ENCODE results near the gene PRG2.
A peak's percentile ranks its signal among the peaks of the same experiment; 100 is the strongest.

PRG2 gene

GRCh38 chr11:57390535-57390934, at the start of gene PRG2:
PRG2 (minus strand) TSS chr11:57390650; CDS start chr11:57389944, 706 bp downstream.
- DNase-seq: no peak

GRCh38 chr11:57439786-57440185, 49.3 kb upstream of the PRG2 start:
- DNase-seq: no peak

GRCh38 chr11:57438345-57439285, 48.2 kb upstream of the PRG2 start:
- DNase-seq: no peak

GRCh38 chr11:57436031-57436430, 45.6 kb upstream of the PRG2 start:
- no peak for DNase-seq

- DNase-seq: peak; percentile 93 to 94
Observed at GRCh38 chr11:57434640-57435546, 44.4 kb upstream of the PRG2 start.

- DNase-seq: peak; percentile 87 to 97
Observed at GRCh38 chr11:57432714-57433163, 42.3 kb upstream of the PRG2 start.

- DNase-seq: peak; percentile 79 to 91
Observed at GRCh38 chr11:57432149-57432561, 41.7 kb upstream of the PRG2 start.

GRCh38 chr11:57430952-57431351, 40.5 kb upstream of the PRG2 start:
- no peak for DNase-seq

GRCh38 chr11:57429946-57430345, 39.5 kb upstream of the PRG2 start:
- DNase-seq: peak in 1 of 2 donors; percentile 21

- DNase-seq: no peak
Observed at GRCh38 chr11:57428643-57429042, 38.2 kb upstream of the PRG2 start.

GRCh38 chr11:57427727-57428082, 37.3 kb upstream of the PRG2 start:
- no peak for DNase-seq

- peak; percentile 79 to 83 for DNase-seq
Observed at GRCh38 chr11:57426929-57427726, 36.7 kb upstream of the PRG2 start, which contains the start of gene SLC43A3. SLC43A3 (minus strand) TSS chr11:57427121; CDS start chr11:57426172, 949 bp downstream.

- peak; percentile 42 to 65 for DNase-seq
Observed at GRCh38 chr11:57426439-57426928, 36.0 kb upstream of the PRG2 start.

GRCh38 chr11:57425565-57426438, 35.4 kb upstream of the PRG2 start:
- DNase-seq: no peak

- DNase-seq: peak; percentile 94 to 99
Observed at GRCh38 chr11:57424792-57425564, 34.5 kb upstream of the PRG2 start.

- no peak for DNase-seq
Observed at GRCh38 chr11:57424137-57424791, 33.8 kb upstream of the PRG2 start.

GRCh38 chr11:57422669-57423068, 32.2 kb upstream of the PRG2 start:
- no peak for DNase-seq

GRCh38 chr11:57421805-57422204, 31.4 kb upstream of the PRG2 start:
- no peak for DNase-seq

GRCh38 chr11:57421066-57421465, 30.6 kb upstream of the PRG2 start:
- no peak for DNase-seq

- DNase-seq: no peak
Observed at GRCh38 chr11:57419146-57419545, 28.7 kb upstream of the PRG2 start.

Data from inflammatory macrophage treated with lipopolysaccharide for 1 hour (primary cell).